Testis (tissue), 3 donors: Measurements from ENCODE around the gene EXOG. TPM values are rescaled to one million over a fixed set of nuclear protein-coding genes. Genes with fewer than 3 reads are reported as not detected.

Experiments used
- DNase-seq: peaks from one replicate; pipeline ENCODE4 v3.0.0-alpha.2; 2019
- H3K27ac ChIP-seq, 2 donors: fragments of 200-600 bp; sonication (generic); one replicate each; pipeline ENCODE4 v1.5.1; 2019
- H3K27me3 ChIP-seq: fragments of 200-600 bp; sonication (generic); one replicate; pipeline ENCODE4 v1.5.1; 2019
- H3K36me3 ChIP-seq: fragments of 200-600 bp; sonication (generic); one replicate; pipeline ENCODE4 v1.5.1; 2017; ENCODE audit warnings: low read depth; ENCODE audit errors: missing control alignments
- H3K4me1 ChIP-seq: fragments of 200-600 bp; sonication (generic); one replicate; pipeline ENCODE4 v1.5.1; 2019
- H3K4me3 ChIP-seq, 2 donors: fragments of 200-600 bp; sonication (generic); one replicate each; pipeline ENCODE4 v1.5.1; 2017 to 2019
- H3K9me3 ChIP-seq: fragments of 200-600 bp; sonication (generic); one replicate; pipeline ENCODE4 v1.5.1; 2017
- POLR2A ChIP-seq: fragments of 450-650 bp; IDR thresholded peaks from one replicate; pipeline ENCODE4 v1.6.1; 2017; ENCODE audit warnings: antibody characterized with exemption, mild to moderate bottlenecking, moderate library complexity
- WGBS, 2 donors: methylation state at CpG; one replicate each; pipeline ENCODE4 v1.1.5; 2018; 5-methylcytosine and 5-hydroxymethylcytosine counted together
- intact Hi-C: fragments of 100-400 bp; cut with DNase I; formaldehyde crosslinking; loops from one replicate; pipeline ENCODE4 v1.15.1; 2023; ENCODE audit warnings: low total_unique reads
- polyA plus RNA-seq: library from polyadenylated mRNA; stranded (reverse); fragments of 350-450 nt; fragmentation: Illumina TruSeq; extraction: RNeasy Lipid Tissue Mini Kit (QIAGEN cat#74804); gene quantifications from one replicate; pipeline ENCODE4 v1.2.3, GENCODE V29; 2014; ENCODE audit warnings: low read depth, low replicate concordance; ENCODE audit not compliant: insufficient read depth
- total RNA-seq, 2 donors: library from RNA; depleted of rRNA; stranded (reverse); fragments of >200 nt; gene quantifications; one replicate each; pipeline ENCODE4 v1.2.3, GENCODE V29; 2016
- TF ChIP-seq, protein P1 (sequence below), 3 experiments: fragments of 450-650 bp in 2 of 3; fragments of 200-600 bp in 1 of 3; sonication (generic) in 1 of 3; IDR thresholded peaks; one replicate each; pipeline ENCODE4 v1.5.1; 2016 to 2019; ENCODE audit warnings: antibody characterized with exemption in 3 of 3, mild to moderate bottlenecking in 2 of 3, moderate library complexity in 1 of 3

EXOG gene
- total and polyA plus RNA-seq, 3 donors from 2014 or later, result 14.8 to 17.3 (median 15.7) TPM

GRCh38 chr3:38457111-38458003, 38.8 kb upstream of the EXOG start:
- intact Hi-C loops, result no loop called here
- WGBS, 2 donors, result 67 to 68% methylated on average over 5 to 9 of the region's 9 CpGs
- no peak overlapping the region for H3K4me3 ChIP-seq

GRCh38 chr3:38458796-38459498, 37.2 kb upstream of the EXOG start:
- H3K9me3 ChIP-seq, result no peaks in the 10 kb centered on the region
- no peak for TF ChIP-seq POLR2A
- TF ChIP-seq, protein P1, sequence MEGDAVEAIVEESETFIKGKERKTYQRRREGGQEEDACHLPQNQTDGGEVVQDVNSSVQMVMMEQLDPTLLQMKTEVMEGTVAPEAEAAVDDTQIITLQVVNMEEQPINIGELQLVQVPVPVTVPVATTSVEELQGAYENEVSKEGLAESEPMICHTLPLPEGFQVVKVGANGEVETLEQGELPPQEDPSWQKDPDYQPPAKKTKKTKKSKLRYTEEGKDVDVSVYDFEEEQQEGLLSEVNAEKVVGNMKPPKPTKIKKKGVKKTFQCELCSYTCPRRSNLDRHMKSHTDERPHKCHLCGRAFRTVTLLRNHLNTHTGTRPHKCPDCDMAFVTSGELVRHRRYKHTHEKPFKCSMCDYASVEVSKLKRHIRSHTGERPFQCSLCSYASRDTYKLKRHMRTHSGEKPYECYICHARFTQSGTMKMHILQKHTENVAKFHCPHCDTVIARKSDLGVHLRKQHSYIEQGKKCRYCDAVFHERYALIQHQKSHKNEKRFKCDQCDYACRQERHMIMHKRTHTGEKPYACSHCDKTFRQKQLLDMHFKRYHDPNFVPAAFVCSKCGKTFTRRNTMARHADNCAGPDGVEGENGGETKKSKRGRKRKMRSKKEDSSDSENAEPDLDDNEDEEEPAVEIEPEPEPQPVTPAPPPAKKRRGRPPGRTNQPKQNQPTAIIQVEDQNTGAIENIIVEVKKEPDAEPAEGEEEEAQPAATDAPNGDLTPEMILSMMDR (IDR thresholded peaks at IDR 0.05), result no peak
- intact Hi-C loops, result no loop called here
- H3K4me3 ChIP-seq, result peak overlapping the region in 1 of 2 donors; percentile 15
- peak overlapping the region; percentile 73 to 75 for H3K27ac ChIP-seq
- H3K27me3 ChIP-seq, result no peaks in the 10 kb centered on the region
- no peaks in the 10 kb centered on the region for H3K36me3 ChIP-seq
- H3K4me1 ChIP-seq, result peaks cover 54% of the 10 kb centered on the region
- WGBS, 2 donors, result 53 to 57% methylated on average over 6 to 13 of the region's 13 CpGs
- peak; percentile 77 for DNase-seq

More at GRCh38 chr3:38457111-38458003, 38.8 kb upstream of the EXOG start:
- no peak for TF ChIP-seq POLR2A
- TF ChIP-seq, protein P1 (IDR thresholded peaks at IDR 0.05), result no peak
- Histone ChIP-seq H3K36me3 (no peaks in the 10 kb centered on the region), H3K4me1 (peaks cover 61% of the 10 kb centered on the region), H3K27ac (peak overlapping the region; percentile 75 to 94), H3K27me3 (no peaks in the 10 kb centered on the region), H3K9me3 (no peaks in the 10 kb centered on the region)
- DNase-seq, result peak; percentile 43

DNA sequence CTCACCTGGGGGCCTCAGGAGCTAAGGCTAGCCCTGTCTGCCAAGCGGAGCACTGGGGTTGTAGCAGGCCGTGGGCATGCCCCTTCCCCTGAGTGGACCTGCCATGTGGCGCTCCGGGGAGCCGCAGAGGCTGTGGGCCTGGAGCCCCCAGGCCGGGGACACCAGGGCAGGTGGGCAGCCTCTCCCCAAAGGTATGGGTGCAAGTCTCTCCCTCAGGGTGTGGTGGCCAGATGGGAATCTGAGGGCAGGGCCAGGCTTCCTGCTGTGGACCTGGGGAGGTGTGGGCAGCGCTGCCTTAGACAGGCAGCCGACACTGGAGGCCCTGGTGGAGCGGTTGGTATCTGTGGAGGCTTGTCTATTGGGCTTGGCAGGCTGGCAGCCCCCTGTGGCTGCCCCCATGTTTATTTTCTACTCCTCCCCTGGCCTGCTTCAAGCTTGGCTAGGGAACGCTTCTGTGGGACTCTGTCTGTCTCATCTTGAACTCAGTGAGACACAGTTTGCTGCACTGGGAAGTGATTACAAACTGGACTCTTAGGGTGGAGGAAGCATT, 36.6 kb upstream of the EXOG start:
- Histone ChIP-seq H3K27me3 (no peaks in the 10 kb centered on the region), H3K4me3 (peak overlapping the region in 1 of 2 donors; percentile 15), H3K4me1 (peaks cover 54% of the 10 kb centered on the region), H3K27ac (peak overlapping the region; percentile 73 to 75), H3K36me3 (no peaks in the 10 kb centered on the region), H3K9me3 (no peaks in the 10 kb centered on the region)
- intact Hi-C loops, result no loop called here
- DNase-seq, result no peak
- TF ChIP-seq, protein P1 (IDR thresholded peaks at IDR 0.05), result no peak
- TF ChIP-seq POLR2A, result no peak
- WGBS, 2 donors, result 59 to 93% methylated on average over 6 to 10 of the region's 10 CpGs

DNA sequence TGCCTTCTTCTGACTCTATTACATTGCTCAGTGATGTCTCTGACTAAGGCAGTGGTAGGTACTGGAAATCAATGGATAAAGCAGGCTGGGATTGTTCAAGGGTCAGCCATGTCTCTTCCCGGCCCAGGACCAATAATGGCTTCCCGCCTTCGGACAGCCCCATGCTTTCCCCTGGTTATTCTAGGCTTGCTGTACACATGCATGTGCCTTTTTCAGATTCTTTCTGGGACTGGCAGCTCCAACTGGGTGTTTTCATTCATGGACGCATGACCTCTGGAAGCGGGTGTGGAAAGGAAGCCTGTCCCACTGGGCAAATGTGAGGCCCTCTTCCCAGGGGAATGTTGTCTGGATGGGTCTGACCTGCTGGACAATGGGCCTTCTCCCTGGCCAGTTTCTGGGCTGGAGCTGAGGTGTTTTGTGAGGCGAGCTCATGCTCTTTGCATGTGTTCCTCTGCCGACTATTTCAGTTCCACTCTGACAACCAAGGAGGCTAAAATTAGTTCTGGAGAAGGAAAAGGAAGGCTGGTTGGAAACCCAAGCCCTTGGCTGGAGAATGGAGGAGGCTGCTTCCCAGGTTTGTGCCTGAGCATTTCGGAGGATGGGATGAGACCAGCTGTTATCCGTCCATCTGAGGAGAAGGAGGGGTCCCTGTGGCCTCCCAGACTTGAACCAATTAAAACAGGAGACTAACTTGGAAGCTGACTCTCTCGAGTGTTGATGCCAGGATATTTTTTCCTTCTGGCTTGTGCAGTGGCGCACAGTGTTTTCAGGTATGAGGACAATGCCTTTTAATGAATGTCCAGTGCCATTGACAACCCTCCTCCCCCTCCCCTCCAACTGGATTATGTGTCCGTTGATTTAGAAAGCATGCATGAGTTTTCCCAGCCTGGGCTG, 35.5 kb upstream of the EXOG start:
- intact Hi-C loops, result no loop called here
- H3K27ac ChIP-seq, result peak overlapping the region; percentile 73 to 75
- TF ChIP-seq POLR2A, result no peak
- TF ChIP-seq, protein P1 (IDR thresholded peaks at IDR 0.05), result no peak
- H3K36me3 ChIP-seq, result no peaks in the 10 kb centered on the region
- no peak overlapping the region for H3K4me3 ChIP-seq
- no peaks in the 10 kb centered on the region for H3K9me3 ChIP-seq
- DNase-seq, result no peak
- peaks cover 53% of the 10 kb centered on the region for H3K4me1 ChIP-seq
- H3K27me3 ChIP-seq, result no peaks in the 10 kb centered on the region
- 62 to 69% methylated on average over 12 of the region's 12 CpGs for WGBS, 2 donors
